RWPE2 (cell line): ENCODE data around the gene WIZ.

Experiments used
- ATAC-seq: fragments of 200-7000 bp; cut with Tn5 transposase; 3 replicates; pipeline ENCODE4 v1.9.1; 2021; ENCODE audit warnings: low read depth
- DNase-seq: peaks from one replicate; pipeline ENCODE4 v3.0.0-alpha.2; 2020; ENCODE audit warnings: low spot score
- H3K27ac ChIP-seq: fragments of 450-650 bp; 2 replicates; pipeline ENCODE4 v1.5.1; 2017; ENCODE audit warnings: mild to moderate bottlenecking; ENCODE audit not compliant: poor library complexity, severe bottlenecking
- H3K27me3 ChIP-seq: fragments of 250-450 bp; sonication (Bioruptor Pico); 2 replicates; pipeline ENCODE4 v1.5.1; 2021; ENCODE audit warnings: mild to moderate bottlenecking, moderate library complexity; ENCODE audit not compliant: insufficient read depth, poor library complexity, severe bottlenecking
- H3K36me3 ChIP-seq: fragments of 250-450 bp; sonication (Bioruptor Pico); 2 replicates; pipeline ENCODE4 v1.5.1; 2020; ENCODE audit warnings: low read depth, mild to moderate bottlenecking, moderate library complexity
- H3K4me1 ChIP-seq: fragments of 250-450 bp; sonication (Bioruptor Pico); 2 replicates; pipeline ENCODE4 v1.5.1; 2021; ENCODE audit warnings: mild to moderate bottlenecking, moderate library complexity; ENCODE audit not compliant: insufficient read depth, poor library complexity, severe bottlenecking
- H3K4me3 ChIP-seq: fragments of 250-450 bp; sonication (Bioruptor Pico); 2 replicates; pipeline ENCODE4 v1.5.1; 2021; ENCODE audit warnings: mild to moderate bottlenecking, moderate library complexity; ENCODE audit not compliant: severe bottlenecking
- H3K9me3 ChIP-seq: fragments of 250-450 bp; sonication (Bioruptor Pico); 2 replicates; pipeline ENCODE4 v1.5.1; 2021; ENCODE audit warnings: mild to moderate bottlenecking, moderate library complexity; ENCODE audit not compliant: severe bottlenecking
- TF ChIP-seq, protein P1 (sequence below): fragments of 450-650 bp; IDR thresholded peaks from one replicate; pipeline ENCODE4 v1.5.1; 2017; ENCODE audit warnings: mild to moderate bottlenecking, moderate library complexity; ENCODE audit not compliant: poor library complexity, severe bottlenecking

WIZ gene

DNA sequence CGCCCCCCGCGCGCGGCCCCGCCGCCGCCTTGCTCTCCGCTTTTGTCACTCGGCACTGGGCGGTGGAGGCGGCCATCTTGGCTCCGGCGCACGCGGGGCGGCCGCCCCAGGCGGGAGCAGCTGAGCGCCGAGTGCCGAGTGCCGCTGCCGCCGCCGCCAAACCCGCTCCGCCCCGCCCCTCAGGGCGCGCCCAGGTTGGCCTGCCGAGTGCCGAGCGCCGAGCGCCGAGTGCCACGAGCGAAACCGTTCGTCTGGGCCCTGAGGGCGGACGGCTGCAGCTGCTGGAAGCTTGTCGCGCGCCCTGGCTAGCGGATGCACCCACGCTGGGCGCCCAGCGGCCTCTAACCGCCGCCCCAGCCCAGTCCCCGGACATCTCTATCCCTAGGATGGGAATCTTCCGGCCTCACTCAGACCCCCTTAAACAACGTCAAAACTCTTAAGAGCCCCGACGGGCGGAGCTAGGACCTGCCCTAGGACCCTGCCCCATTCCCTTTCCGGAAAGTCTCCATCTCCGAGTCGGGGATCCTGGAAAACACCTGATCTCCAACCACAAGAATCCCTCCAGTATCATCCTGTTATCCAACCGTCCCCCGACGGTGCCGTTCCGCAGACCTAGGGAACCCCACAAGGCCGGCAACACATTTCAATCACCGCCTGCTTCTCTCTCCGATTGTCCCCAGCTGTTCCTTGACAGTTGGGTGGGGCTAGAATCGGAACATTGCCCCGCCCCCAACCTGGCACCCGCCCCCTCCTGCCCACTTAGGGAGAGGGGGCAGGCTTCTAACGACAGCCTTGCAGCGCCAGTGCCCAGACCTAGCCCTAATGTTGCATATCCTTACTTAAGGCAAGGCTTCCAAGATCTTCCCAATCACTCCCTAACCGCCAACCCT lies 16.9 kb downstream of the WIZ start:
- ATAC-seq = peak; percentile 77
- Histone ChIP-seq H3K4me1 (peaks cover 4% of the 10 kb centered on the region), H3K9me3 (no peaks in the 10 kb centered on the region), H3K27me3 (no peaks in the 10 kb centered on the region), H3K4me3 (peak overlapping the region; percentile 86), H3K36me3 (peaks cover 18% of the 10 kb centered on the region; the same call in 1 of the 2 replicates), H3K27ac (peak overlapping the region; percentile 36)
- TF ChIP-seq, protein P1, sequence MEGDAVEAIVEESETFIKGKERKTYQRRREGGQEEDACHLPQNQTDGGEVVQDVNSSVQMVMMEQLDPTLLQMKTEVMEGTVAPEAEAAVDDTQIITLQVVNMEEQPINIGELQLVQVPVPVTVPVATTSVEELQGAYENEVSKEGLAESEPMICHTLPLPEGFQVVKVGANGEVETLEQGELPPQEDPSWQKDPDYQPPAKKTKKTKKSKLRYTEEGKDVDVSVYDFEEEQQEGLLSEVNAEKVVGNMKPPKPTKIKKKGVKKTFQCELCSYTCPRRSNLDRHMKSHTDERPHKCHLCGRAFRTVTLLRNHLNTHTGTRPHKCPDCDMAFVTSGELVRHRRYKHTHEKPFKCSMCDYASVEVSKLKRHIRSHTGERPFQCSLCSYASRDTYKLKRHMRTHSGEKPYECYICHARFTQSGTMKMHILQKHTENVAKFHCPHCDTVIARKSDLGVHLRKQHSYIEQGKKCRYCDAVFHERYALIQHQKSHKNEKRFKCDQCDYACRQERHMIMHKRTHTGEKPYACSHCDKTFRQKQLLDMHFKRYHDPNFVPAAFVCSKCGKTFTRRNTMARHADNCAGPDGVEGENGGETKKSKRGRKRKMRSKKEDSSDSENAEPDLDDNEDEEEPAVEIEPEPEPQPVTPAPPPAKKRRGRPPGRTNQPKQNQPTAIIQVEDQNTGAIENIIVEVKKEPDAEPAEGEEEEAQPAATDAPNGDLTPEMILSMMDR = no peak
- peak; percentile 85 for DNase-seq

DNA sequence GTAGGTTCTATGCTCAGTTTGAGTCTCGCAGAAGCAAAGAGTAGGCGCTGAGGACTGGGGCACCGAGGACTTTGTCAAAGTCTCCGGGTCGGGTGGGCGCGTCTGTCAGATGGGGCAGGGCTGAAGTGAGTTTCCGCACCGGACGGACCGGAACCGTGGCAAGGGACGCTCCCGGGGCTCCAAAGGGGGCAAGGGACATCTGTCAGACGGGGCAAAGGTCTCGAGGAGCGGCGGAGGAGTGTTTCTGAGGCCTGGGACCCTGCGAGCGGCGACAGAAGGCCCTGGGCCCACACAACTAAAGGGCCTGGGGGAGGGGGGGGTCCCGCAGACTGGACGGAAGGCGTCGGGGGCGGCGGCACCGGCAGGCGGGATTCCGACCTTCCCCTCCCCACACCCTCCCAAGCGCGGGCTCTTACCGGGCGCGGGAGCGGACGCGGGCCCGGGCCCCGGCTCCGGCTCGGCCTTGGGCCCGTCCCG lies 17.7 kb downstream of the WIZ start:
- Histone ChIP-seq H3K27ac (peak overlapping the region; percentile 57), H3K36me3 (peaks cover 26% of the 10 kb centered on the region), H3K9me3 (no peaks in the 10 kb centered on the region), H3K27me3 (no peaks in the 10 kb centered on the region), H3K4me3 (peak overlapping the region; percentile 86), H3K4me1 (peaks cover 4% of the 10 kb centered on the region)
- TF ChIP-seq, protein P1 = no peak
- DNase-seq (peak; percentile 58), ATAC-seq (no peak)

DNA sequence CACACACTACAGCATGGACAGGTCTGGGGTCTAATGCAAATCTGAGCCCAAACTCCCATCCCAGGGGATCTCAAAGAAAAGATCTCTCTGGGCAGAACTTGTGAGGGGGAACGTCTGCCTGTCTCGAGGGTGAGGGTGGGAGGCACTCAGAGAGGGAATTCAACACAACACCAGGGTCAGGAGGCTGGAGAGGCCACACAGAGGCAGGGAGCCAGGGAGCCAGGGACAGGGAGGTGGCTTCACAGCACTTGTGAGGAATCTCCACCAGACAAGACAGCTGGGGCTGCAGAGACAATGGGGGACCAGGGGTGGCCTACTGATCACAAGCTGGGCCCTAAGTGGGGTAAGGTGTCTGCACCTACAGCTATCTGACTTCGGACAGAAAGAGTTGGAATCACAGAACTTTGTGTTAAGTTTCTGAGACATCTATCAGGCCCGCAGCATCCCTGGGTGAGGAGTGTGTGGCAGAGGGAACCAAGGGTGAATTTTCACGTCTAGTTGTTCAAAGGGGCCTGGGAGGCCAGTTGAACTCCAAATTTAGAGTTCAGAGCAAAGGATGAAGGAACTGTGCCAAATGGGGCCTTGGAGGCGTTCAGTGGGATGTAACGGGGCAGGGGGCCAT lies 18.2 kb downstream of the WIZ start:
- H3K27ac ChIP-seq = peak overlapping the region; percentile 57
- peaks cover 4% of the 10 kb centered on the region for H3K4me1 ChIP-seq
- DNase-seq (no peak), ATAC-seq (no peak)
- peak overlapping the region; percentile 86 for H3K4me3 ChIP-seq
- H3K27me3 ChIP-seq = no peaks in the 10 kb centered on the region
- TF ChIP-seq, protein P1 = no peak
- H3K36me3 ChIP-seq = peaks cover 31% of the 10 kb centered on the region
- no peaks in the 10 kb centered on the region for H3K9me3 ChIP-seq

DNA sequence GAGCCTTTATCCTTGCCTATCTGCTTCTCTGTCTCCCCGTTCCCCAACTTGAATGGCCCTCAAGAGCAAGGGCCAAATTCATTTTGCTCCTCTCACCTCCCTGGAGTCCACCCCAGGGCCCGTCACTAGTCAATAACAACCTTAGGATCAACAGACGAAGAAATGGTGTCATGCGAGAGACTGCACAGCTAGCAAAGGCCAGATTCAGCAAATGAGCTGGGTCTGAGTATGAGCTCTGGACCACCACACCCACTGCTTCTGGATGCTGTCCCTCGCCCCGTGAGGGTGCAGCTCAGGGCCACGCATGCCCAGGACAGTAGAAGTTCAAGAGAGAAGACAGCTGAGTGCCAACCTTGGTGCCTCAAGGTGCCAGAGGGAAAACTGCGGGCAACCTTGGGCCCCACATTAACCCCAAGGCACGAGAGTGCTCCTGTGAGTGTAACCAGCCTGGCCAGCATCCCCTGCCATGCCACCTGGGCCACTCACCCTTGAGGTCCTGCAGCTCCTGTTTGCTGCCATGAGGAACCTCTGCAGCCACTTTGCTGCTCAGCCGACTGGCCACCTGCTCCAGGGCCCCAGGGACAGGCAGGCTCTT lies 19.1 kb downstream of the WIZ start:
- no peak for ATAC-seq
- TF ChIP-seq, protein P1 = no peak
- Histone ChIP-seq H3K36me3 (peaks cover 37% of the 10 kb centered on the region), H3K4me1 (peaks cover 4% of the 10 kb centered on the region), H3K27ac (no peak overlapping the region), H3K27me3 (no peaks in the 10 kb centered on the region), H3K9me3 (no peaks in the 10 kb centered on the region), H3K4me3 (no peak overlapping the region)
- no peak for DNase-seq
